GM19351 (cell line): ENCODE data around the gene PHKB.

Experiments
- ATAC-seq: cut with Tn5 transposase; IDR thresholded peaks from one replicate; pipeline ENCODE4 v1.9.1; 2021; ENCODE audit warnings: mild to moderate bottlenecking, moderate library complexity; ENCODE audit not compliant: unreplicated experiment

Gene PHKB

DNA sequence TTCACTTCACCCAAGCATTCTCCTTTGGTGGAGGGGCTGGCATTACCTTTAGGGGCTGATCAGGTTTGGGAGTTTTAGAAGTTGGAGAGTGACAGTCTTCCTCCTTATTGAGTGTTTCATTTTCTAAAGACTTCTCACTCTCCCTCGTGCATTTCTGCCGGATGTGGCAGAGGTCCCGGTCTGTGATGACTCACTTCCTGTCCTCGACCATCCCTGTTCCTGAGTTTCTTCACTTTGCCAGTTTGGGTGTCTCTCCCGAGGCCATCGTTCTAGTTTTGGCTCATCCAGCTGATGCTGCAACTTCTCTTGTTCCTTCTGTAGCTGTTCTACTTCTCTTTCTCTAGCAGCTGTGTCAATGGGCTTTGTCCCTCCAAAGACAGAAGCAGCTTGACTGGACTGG lies 104.3 kb downstream of the PHKB start:
- ATAC-seq: no peak

DNA sequence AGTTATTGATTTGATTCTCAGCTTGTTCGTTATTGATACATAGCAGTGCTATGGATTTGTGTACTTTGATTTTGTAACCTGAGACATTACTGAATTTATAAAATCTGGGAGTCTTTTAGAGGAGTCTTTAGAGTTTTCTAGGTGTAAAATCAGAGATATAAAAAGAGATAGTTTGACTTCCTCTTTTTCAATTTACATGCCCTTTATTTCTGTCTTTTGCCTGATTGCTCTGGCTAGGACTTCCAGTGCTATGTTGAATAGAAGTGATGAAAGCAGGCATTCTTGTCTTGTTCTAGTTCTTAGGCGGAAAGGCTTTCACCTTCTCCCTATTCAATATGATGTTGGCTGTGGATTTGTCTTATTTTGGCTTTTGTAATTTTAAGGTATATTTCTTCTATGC lies 106.2 kb downstream of the PHKB start:
- no peak for ATAC-seq

DNA sequence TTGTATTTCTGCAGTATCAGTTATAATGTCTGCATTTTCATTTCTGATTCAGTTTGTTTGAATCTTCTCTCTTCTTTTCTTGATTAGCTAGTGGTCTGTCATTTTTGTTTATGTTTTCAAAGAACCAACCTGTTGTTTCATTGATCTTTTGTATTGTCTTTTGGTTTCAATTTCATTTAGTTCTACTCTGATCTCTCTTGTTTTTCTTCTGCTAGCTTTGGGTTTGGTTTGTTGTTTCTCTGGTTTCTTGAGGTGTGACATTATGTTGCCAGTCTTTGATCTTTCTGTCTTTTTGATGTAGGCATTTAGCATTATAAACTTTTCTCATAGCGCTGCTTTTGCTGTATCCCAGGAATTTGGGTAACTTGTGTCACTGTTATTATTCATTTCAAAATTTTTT lies 107.2 kb downstream of the PHKB start:
- ATAC-seq: no peak

DNA sequence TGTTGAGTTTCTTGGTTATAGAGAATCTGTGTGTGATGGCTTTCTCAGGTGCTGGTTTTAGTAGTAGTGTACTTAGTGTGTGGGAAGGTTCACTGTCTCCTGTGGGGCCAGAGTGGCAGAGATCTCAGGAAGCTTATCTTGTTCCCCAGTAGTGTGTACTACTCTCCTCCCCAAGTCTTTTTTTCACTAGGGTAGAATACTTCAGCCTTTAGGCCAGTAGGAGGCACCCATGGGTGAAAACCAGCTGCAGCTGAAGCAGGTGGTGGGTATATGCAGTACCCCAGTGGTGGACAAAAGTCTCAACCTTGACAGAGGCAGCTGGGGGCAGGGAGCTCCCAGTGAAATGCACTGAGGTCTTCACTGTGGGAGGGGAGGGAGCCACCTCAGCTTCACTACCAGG lies 109.9 kb downstream of the PHKB start:
- no peak for ATAC-seq

DNA sequence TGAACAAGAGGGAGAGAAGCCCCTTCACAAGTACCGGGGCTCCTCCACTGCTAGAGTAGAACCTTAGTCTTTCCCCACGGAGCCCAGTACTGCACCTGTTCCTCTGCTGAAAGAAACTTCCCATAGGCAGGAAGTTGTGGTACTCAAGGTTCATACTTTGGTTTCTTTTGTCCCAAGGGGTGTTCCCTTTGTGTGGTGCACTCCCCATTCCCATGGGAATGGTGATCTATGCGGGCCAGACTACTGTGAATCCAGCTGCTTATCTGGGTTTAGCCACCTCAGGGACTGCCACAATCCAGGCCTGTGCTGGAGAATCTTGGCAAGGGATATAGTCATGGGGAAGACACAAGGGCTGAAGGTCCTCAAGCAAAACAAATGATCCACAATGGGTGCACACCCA lies 110.6 kb downstream of the PHKB start:
- no peak for ATAC-seq

DNA sequence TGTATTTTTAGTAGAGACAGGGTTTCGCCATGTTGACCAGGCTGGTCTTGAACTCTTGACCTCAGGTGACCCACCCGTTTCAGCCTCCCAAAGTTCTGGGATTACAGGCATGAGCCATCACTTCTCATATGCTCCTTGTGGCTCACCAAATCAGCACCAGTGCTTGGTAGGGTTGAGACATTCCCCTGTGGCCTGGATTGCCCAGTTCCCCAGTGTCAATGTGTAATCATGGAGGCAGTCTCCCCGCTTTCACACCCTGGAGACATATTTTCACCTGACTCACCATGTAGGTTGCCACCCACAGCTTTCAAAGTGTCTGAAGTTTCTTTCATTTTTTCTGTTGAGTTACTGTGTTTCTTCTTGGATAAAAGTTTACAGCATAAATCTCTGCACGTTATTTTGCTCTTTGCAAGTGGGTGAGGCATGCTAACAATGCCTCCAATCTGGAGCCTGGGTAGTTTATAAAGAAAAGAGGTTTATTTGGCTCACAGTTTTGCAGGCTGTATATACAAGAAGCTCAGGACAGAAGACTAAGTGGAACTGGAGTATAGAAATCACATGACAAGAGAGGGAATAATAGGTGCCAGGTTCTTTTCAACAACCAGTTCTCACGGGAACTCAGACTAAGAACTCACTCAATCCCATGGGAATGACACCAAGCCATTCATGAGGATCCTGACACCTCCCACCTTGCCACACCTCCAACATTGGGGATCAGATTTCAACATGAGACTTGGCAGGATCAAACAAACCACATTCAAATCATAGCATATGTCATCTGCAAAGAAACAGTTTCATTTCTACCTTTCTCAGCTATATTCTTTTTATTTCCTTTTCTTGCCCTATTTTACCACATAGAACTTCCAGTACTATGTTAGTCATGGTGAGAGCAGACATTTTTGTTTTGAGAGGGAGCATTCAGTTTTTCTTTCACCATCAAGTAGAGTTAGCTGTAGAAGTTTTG lies 113.2 kb downstream of the PHKB start:
- peak; percentile 59 for ATAC-seq

DNA sequence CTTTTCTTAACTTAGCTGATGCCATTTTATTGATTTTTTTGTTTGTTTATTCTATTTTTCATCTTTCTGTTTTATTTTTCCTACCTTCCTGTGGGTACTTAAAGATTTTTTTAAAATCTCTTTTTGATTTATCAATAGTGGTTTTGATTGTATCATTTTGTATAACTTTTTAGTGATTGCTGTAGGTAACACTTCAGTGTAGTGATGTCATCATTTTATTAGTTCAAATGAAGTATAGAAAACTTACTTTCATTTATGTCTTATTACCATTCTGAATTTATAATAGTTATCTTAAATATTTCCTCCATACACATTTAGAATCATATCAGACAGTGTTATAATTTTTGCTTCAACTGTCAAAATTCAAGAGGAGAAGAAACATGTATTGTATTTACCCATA lies 115.9 kb downstream of the PHKB start:
- ATAC-seq: no peak

DNA sequence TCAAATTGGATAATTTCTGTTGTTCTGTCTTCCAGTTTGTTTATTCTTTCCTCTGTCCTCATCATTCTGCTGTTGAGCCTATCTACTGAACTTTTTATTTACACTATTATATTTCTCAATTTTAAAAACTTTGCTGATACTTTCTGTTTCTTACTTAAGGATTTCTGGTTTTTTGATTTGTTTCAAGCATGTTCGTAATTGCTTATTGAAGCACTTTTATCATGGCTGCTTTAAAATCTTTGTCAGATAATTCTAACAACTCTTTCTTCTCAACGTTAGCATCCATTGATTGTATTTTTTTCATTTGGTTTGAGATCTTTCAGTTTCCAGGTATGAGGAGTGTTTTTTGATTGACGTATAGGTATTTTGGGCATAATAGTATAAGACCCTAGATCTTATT lies 116.9 kb downstream of the PHKB start:
- ATAC-seq: no peak

DNA sequence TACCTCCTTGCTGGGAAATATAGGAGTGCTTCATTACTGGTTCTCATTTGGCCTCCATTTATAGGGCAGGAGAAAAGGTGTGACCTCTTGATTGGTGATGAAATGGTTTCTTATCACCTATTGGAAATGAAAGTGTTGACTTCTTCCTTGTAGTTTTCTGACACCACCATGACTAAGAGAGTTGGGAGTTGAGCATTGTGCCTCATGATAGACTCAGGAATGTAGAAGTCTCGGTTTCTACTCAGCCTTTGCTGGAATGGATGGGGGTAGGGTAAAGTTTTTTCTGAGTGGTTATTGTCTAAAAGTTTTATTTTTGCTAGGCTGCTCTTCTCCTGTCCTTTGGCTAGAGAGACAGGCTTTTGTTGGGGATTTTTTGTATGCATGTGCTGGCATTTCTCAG lies 117.4 kb downstream of the PHKB start:
- no peak for ATAC-seq

DNA sequence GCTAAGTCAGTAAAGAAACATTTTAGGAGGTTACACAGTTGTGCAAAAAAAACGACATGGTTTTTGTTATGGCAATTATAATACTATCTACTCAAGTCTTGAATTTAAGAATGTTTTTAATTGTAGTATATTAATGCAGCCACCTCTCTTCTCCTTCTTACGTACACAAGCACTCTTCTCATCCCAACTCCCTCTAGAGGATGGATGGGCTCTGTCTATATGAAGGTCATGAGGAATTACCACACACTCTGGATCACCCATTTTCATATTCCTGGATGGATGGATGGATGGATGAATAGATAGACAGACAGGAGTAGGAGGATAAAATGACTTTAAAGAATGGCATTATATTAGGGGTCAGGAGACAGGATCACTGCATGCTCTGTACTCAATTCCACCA lies 120.0 kb downstream of the PHKB start:
- no peak for ATAC-seq

DNA sequence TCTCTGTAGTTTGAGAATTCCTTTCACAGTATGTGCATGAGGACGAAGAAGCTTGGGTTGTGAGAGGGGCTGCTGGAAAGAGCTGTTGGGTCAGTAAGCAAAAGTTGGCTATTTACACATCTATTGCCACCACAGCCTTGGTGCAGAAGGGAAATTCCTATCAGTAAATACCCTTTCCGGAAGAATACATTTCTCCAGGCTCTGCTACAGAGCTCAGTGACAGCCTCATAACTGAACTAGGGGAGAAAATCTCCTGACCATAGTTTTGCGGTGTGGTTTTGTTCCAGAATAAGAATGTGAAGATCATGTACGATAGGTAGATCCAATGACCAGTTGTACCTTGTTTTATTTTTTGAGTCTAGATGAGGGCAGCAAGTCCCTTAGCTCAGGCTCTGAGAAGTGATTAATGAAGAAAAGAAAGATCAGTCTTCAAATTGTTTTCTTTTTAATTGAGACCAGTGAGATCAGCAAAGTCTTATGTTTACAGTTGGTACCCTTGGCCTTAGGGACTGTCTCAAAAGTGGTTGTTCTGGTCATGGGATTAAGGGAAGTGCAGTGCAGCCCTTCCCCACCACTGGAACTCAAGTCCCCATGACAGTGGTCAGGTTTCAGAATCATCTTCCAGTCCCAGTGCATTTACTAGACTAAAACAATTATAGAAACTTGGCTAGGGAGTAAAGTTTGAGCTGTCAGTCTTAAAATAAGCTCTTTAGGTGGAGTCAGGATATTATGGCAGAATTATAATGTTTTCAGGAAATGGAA lies 123.5 kb downstream of the PHKB start:
- no peak for ATAC-seq

DNA sequence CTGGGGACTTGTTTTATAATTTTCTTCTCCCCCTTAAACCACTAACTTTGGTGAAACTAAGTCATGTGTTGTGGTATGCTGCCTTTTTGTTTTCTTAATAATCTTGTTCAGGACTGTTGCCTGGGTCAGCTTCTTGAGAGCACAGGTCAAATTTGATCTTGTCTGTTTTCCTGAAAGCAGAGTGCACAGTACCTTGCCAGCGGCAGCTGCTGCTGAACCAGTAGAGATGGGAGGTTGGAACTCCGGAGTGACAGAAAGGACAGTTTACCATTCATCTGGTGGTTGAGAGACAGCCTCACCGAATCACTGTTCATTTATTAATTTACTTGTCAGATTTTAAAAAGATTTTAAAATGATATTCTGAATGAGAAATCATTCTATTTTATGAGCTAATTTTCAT lies 125.0 kb downstream of the PHKB start:
- ATAC-seq: no peak

DNA sequence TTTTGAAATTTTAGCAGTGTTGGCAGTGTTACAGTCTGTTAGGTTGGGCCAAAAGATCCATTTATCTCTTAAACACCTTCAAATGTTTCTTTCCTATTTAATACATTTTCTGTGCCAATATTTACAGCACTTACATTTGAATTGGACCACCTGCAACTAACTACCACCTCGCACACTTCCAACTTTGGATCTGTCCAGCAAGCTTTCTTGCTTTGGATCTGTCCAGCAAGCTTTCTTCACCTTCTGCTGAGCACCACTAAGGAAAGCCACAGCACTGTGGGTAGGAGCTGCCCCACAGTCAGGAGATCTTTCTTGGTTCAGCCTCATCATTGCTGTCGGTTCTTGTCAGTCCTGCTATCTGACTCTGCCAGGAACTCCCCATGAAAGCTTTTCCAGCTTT lies 129.3 kb downstream of the PHKB start:
- no peak for ATAC-seq

DNA sequence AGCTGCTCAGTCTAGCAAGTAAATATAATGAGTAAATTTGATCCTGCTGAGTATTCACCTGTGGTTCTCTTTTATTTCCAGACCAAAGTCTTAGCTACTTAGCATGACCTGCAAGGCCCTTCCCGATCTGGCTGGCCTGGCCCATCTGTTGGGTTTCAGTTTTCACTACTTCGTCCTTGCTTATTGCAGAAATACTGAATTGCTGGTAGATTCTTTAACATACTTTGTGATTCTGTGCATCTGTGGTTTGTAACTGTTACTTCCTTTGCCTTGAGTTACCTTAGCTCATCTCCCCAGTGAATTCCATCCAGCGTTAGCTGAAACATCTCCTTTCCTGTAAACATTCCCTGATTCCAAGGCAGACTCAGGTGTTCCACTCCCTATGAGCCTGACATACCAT lies 131.1 kb downstream of the PHKB start:
- ATAC-seq: no peak

DNA sequence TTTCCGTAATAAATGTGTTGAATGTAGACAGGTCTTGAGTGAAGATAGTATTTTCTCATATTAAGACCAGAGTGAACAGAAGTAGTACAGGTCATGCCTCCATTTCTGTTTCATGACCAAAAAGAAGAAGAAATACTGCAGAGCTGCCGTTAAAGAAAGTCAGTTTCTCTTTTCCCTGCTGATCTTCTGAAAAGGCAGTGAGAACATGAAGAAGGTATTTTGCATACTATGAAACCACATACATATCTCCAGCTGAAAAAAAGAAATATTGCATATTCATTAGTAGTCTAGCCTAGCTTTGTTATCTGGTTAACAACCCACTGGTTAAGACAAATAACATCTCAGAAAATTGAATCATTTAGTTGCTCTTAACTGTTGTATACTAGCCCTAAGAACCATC lies 138.4 kb downstream of the PHKB start:
- ATAC-seq: peak; percentile 89

DNA sequence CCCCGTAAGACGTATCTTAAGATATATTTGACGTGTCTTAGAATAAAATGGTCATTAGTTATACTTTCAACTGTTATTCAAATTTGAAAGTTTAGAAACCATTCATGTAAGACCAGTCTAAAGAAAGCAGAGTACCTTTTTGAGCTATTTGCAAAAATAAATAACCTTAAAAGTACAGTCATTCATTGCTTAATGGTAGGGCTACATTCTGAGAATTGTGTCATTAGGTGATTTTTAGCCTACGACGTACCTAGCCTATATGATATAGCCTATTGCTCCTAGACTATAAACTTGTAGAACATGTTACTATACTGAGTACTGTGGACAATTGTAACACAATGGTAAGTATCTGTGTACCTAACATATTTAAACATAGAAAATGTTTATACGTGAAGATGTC lies 139.2 kb downstream of the PHKB start:
- peak; percentile 46 for ATAC-seq

DNA sequence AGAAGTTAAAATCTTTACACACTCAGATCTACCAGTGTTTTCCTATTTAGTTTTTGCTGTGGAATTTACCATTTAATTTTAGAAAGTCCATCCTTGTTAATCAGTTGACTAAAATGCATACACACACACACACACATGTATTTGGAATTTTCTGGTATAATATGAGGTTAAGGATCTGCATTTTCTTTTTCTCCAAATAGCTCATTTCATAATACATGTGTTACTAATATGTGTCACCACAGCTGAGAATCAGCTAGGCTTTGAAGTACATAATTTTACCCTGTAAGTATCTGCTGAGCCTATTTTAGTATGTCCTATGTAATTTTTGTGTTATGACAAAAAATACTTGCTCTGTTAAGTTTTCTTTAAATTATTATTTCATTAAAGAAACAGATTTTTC lies 143.2 kb downstream of the PHKB start:
- no peak for ATAC-seq

DNA sequence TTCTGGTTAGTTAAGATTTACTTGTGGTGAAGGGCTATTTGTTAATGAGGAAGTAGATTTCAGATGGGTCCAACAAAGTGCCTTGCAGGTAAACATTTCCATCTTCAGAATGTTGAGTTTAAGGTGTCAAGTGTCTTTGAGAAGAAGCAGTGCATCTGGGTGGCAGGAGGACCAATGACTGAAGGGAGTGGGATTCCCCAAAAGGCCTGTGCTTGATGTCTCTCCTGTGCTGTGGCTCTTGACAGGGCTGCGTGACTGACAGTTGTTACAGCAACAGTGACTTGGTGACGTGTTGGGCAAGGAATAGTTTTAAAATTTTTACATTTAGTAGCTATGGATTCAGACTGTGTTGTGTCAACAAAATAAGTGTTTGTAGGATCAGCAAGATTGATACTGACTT lies 149.9 kb downstream of the PHKB start:
- ATAC-seq: no peak

DNA sequence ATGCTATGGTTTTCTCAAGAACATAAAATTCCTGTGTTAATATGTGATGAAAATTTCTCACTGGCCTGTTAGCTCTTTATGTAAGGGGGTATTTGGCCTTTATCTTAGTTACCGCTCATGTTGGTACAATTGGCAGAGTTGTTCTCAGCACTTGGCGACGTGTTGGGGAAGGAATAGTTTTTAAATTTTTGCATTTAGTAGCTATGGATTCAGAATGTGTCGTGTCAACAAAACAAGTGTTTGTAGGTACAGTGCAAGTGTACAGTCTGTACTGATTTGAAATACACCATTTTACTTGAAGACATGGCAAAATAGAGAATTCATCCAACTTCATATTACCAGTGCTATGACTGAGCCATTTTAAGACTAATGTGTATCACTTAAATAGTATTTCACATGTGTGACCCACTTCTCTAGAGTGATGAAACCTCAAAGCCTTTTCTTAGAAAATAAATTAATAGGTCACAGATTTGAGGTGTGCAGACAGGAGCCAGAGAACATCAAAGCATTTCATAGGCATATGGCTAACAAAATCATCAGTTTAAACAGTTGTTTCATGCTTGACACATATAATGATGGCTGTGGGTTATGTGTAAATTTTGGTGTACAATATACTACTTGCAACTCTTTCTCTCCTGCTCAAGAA lies 150.8 kb downstream of the PHKB start:
- no peak for ATAC-seq

DNA sequence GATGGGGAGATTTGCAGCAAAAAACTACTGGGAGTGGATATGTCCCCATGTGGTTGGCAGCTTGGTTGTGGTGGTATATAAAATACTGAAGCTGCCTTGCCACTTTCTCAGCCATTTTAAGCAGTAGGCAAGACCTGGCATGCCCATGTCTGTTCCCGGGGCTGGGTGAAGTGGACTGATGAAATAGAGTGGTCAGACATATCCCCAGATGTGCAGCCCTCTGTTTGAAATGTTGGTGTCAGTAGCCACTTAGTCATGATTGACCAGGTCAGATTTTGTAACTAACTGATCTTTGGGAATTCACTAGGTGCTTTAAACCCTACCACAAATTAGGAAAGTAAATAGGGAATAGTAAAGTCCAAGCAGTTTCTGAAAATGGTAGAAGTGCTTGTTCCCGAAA lies 151.6 kb downstream of the PHKB start:
- no peak for ATAC-seq

DNA sequence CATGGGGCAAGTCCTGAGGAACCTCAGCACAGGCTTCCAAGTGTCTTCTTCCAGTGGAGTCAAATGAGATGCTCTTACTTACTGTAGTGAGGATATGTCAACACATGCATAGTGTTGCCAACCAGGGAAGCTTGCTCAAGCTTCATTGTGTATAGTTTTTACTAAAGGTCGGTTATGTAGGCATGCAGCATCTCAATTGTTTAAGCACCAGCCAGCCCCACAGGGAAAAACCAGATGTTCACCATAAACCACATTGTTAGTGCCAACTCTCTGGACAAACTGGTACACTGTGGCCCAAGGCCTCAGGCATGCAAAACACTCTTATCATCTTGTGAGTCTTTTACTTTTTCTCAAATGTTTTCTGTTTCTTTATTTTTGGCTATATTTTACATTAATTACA lies 152.1 kb downstream of the PHKB start:
- no peak for ATAC-seq

DNA sequence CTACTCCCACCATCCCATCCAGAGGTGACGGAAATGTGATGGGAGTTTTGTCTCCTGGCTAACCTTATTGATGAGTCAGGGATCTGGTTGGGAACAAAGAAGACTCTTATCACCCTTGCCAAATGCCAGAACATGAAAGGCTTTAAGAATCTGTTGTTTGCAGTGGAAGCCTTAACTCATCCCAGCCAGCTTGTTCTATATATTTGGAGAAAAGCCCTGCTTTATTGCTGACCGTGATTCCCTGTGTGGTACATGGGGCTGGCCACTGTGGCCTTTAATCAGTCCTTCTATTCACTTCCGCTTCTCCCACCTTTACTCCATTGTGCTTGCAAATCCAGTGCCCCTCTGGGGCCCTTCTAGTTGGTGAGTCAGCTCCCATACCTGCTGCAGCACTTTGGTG lies 156.6 kb downstream of the PHKB start:
- ATAC-seq: no peak
